ENCODE results near the gene ASGR2. TPM values are rescaled to one million over a fixed set of nuclear protein-coding genes. Genes with fewer than 3 reads are reported as not detected.

The ASGR2 gene
- polyA plus RNA-seq, 1 of the 3 experiments (the other 2 are of a cell fraction): not detected

DNA sequence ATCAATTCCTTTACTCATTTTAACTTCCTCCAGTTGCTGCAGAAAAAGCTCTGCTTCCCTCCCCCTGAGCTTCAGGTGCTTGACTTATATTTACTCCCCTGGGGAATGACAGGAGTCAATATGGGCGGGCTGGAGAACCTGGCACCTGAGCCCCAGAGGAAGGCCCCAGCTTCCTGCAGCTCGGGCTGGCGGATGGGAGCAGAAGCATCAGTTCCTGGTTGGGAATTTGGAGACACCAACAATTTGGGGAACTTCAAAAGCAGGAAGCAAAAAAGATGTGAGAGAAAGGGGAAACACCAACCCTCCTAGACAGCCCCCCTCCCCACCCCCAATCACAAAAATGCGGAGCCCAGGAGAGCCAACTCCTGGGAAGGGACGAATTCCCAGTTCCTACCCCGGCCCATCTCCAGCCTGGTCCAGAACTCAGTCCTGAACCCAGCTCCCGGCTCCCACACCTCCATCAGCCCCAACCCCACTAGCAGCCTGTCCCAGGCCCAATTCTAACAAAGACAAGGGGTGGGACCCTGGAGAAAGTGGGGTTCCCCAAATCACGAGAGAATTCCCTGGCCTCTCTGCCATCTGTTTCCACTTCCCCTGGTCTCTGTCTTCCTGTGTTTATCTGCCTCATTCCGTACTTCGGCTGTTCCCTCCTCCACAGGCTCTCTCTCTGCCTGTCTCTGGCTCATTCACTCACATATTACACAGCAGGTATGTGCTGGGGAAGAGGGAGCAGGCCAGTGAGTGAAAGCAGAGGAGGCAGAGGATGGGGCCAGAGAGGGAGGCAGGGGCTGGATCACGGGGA lies 16.2 kb upstream of the ASGR2 start:
- TF ChIP-seq MEF2A (IDR thresholded peaks at IDR 0.05; ENCODE audit: borderline replicate concordance, low read depth) (no peak), CHD2 (IDR thresholded peaks at IDR 0.05; ENCODE audit: low read length, partially characterized antibody) (no peak), FOXJ3 (CRISPR knock-in tag; IDR thresholded peaks at IDR 0.05) (no peak), NRF1 (IDR thresholded peaks at IDR 0.05; ENCODE audit: low read depth, low read length) (no peak), YY1 (IDR thresholded peaks at IDR 0.05; ENCODE audit: low read depth) (no peak)
- H2AFZ ChIP-seq (ENCODE audit: low read depth): no peak overlapping the region
- CTCF ChIA-PET: interaction anchor here (1.3 to 3.2 kb wide), 4 partner anchors 13 to 85 kb away, joined by 4 to 13 read pairs (median 8); no protein-coding TSS in a partner anchor
- H3K9ac ChIP-seq: no peak overlapping the region
- H3K4me3 ChIP-seq (ENCODE audit: low read depth in 2 of 2, low read length in 1 of 2): no peak overlapping the region
- no peak overlapping the region for H3K4me2 ChIP-seq
- H3K9me3 ChIP-seq: no peaks in the 10 kb centered on the region
- H3K27ac ChIP-seq (ENCODE audit: low read depth in 2 of 2, low read length in 1 of 2): no peak overlapping the region
- no peaks in the 10 kb centered on the region for H3K79me2 ChIP-seq (ENCODE audit: insufficient read depth)
- no peaks in the 10 kb centered on the region for H3K9me2 ChIP-seq
- POLR2A ChIA-PET: no interaction called here
- 35% methylated on average over 11 of the region's 11 CpGs for WGBS (ENCODE audit: low lambda C conversion rate)
- H3F3A ChIP-seq (replicated peaks; ENCODE audit: insufficient read depth): no peaks in the 10 kb centered on the region
- no peaks in the 10 kb centered on the region for H4K20me1 ChIP-seq (ENCODE audit: insufficient read depth)
- no peak for DNase-seq
- H3K4me1 ChIP-seq (ENCODE audit: control insufficient read depth in 1 of 2, insufficient read depth in 2 of 2, low read depth in 1 of 2, low read length in 1 of 2): no peaks in the 10 kb centered on the region
- H3K36me3 ChIP-seq (replicated peaks in 1 of 2; ENCODE audit: control insufficient read depth in 1 of 2, insufficient read depth in 2 of 2, low read length in 1 of 2): no peaks in the 10 kb centered on the region
- peaks cover 81% of the 10 kb centered on the region for H3K27me3 ChIP-seq (ENCODE audit: insufficient read depth)

DNA sequence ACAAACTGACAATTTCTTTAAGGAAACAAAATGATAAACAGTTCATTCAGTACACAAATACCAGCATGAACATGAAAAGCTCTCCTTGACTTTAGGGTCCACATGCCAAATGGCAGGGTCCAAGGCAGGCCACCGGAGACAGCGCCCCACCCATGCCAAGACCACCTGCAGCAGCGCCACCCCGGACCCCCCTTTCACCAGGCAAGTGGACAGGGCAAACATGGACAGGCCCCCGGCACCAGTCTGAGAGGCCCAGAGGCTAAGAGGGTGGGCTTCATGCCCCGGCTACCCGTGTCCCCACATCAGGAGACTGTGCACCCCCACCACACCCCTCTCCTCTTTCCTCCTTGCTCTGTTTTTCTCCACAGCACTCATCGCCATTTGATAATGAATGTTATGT lies 14.7 kb upstream of the ASGR2 start:
- no peaks in the 10 kb centered on the region for H3K4me1 ChIP-seq (ENCODE audit: control insufficient read depth in 1 of 2, insufficient read depth in 2 of 2, low read depth in 1 of 2, low read length in 1 of 2)
- no peaks in the 10 kb centered on the region for H3K9me3 ChIP-seq
- no peaks in the 10 kb centered on the region for H3F3A ChIP-seq (replicated peaks; ENCODE audit: insufficient read depth)
- DNase-seq: no peak
- POLR2A ChIA-PET: no interaction called here
- H3K27ac ChIP-seq (ENCODE audit: low read depth in 2 of 2, low read length in 1 of 2): no peak overlapping the region
- TF ChIP-seq NFIC (IDR thresholded peaks at IDR 0.05; ENCODE audit: borderline replicate concordance) (no peak), FOSL2 (IDR thresholded peaks at IDR 0.05; ENCODE audit: borderline replicate concordance, low read depth) (no peak), EP300 (IDR thresholded peaks at IDR 0.05; ENCODE audit: borderline replicate concordance in 1 of 2, low read depth in 1 of 2, low read length in 1 of 2) (no peak), RCOR1 (IDR thresholded peaks at IDR 0.05; ENCODE audit: low read length) (no peak), POLR2AphosphoS5 (IDR thresholded peaks at IDR 0.05; ENCODE audit: low read depth, low read length) (no peak)
- TF ChIP-seq, protein P1, sequence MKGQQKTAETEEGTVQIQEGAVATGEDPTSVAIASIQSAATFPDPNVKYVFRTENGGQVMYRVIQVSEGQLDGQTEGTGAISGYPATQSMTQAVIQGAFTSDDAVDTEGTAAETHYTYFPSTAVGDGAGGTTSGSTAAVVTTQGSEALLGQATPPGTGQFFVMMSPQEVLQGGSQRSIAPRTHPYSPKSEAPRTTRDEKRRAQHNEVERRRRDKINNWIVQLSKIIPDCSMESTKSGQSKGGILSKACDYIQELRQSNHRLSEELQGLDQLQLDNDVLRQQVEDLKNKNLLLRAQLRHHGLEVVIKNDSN (IDR thresholded peaks at IDR 0.05; ENCODE audit: borderline replicate concordance, low read depth): no peak
- TF ChIP-seq, protein P2, sequence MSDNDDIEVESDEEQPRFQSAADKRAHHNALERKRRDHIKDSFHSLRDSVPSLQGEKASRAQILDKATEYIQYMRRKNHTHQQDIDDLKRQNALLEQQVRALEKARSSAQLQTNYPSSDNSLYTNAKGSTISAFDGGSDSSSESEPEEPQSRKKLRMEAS (IDR thresholded peaks at IDR 0.05; ENCODE audit: low read depth): no peak
- TF ChIP-seq, protein P3, sequence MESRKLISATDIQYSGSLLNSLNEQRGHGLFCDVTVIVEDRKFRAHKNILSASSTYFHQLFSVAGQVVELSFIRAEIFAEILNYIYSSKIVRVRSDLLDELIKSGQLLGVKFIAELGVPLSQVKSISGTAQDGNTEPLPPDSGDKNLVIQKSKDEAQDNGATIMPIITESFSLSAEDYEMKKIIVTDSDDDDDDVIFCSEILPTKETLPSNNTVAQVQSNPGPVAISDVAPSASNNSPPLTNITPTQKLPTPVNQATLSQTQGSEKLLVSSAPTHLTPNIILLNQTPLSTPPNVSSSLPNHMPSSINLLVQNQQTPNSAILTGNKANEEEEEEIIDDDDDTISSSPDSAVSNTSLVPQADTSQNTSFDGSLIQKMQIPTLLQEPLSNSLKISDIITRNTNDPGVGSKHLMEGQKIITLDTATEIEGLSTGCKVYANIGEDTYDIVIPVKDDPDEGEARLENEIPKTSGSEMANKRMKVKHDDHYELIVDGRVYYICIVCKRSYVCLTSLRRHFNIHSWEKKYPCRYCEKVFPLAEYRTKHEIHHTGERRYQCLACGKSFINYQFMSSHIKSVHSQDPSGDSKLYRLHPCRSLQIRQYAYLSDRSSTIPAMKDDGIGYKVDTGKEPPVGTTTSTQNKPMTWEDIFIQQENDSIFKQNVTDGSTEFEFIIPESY (IDR thresholded peaks at IDR 0.05; ENCODE audit: borderline replicate concordance, low read depth): no peak
- no peaks in the 10 kb centered on the region for H3K9me2 ChIP-seq
- 20% methylated on average over 7 of the region's 8 CpGs for WGBS (ENCODE audit: low lambda C conversion rate)
- peaks cover 82% of the 10 kb centered on the region for H3K27me3 ChIP-seq (ENCODE audit: insufficient read depth)
- no peaks in the 10 kb centered on the region for H4K20me1 ChIP-seq (ENCODE audit: insufficient read depth)
- H3K79me2 ChIP-seq (ENCODE audit: insufficient read depth): no peaks in the 10 kb centered on the region
- H3K36me3 ChIP-seq (replicated peaks in 1 of 2; ENCODE audit: control insufficient read depth in 1 of 2, insufficient read depth in 2 of 2, low read length in 1 of 2): no peaks in the 10 kb centered on the region
- no peak overlapping the region for H3K9ac ChIP-seq
- H2AFZ ChIP-seq (ENCODE audit: low read depth): no peak overlapping the region
- no peak overlapping the region for H3K4me3 ChIP-seq (ENCODE audit: low read depth in 2 of 2, low read length in 1 of 2)
- CTCF ChIA-PET: interaction anchor here (1.2 to 3.2 kb wide), 4 partner anchors 17 to 83 kb away, joined by 3 to 13 read pairs (median 8); no protein-coding TSS in a partner anchor
- no peak overlapping the region for H3K4me2 ChIP-seq

Data from SK-N-SH (cell line).